Karpas-422 (cell line): ENCODE measurements around the gene SPCS3. TPM values are rescaled to one million over a fixed set of nuclear protein-coding genes. Genes with fewer than 3 reads are reported as not detected.
"Not testable (repeated sequence)": the region's sequence is repeated elsewhere in the genome, so short reads cannot be mapped to it uniquely, and the experiment has no call there.

Source experiments
- DNase-seq: peaks from one replicate; pipeline ENCODE4 v3.0.0-alpha.2; 2015
- H2AFZ ChIP-seq: fragments of 200-600 bp; sonication (generic); 2 replicates; pipeline ENCODE4 v1.6.1; 2014; ENCODE audit warnings: antibody characterized with exemption, low read length, mixed read lengths
- H3K27ac ChIP-seq: fragments of 200-600 bp; sonication (generic); 2 replicates; pipeline ENCODE4 v1.5.1; 2014; ENCODE audit warnings: mild to moderate bottlenecking, low read length, moderate library complexity
- H3K27me3 ChIP-seq: fragments of 200-600 bp; sonication (generic); 2 replicates; pipeline ENCODE4 v1.6.1; 2014; ENCODE audit warnings: low read length, mixed read lengths
- H3K36me3 ChIP-seq: fragments of 200-600 bp; sonication (generic); 2 replicates; pipeline ENCODE4 v1.6.1; 2014; ENCODE audit warnings: low read length, mixed read lengths; ENCODE audit not compliant: insufficient read depth
- H3K4me1 ChIP-seq: fragments of 200-600 bp; sonication (generic); 2 replicates; pipeline ENCODE4 v1.6.1; 2014; ENCODE audit warnings: mild to moderate bottlenecking, low read length, mixed read lengths
- H3K4me2 ChIP-seq: fragments of 200-600 bp; sonication (generic); 2 replicates; pipeline ENCODE4 v1.6.1; 2014; ENCODE audit warnings: low read length, low read depth, mild to moderate bottlenecking; ENCODE audit not compliant: poor library complexity, severe bottlenecking
- H3K4me3 ChIP-seq: fragments of 200-600 bp; sonication (generic); 2 replicates; pipeline ENCODE4 v1.5.1; 2014; ENCODE audit warnings: mild to moderate bottlenecking, antibody characterized with exemption, low read length, mixed read lengths
- H3K79me2 ChIP-seq: fragments of 200-600 bp; sonication (generic); 2 replicates; pipeline ENCODE4 v1.6.1; 2014; ENCODE audit warnings: mild to moderate bottlenecking, low read length, mixed read lengths
- H3K9ac ChIP-seq: fragments of 200-600 bp; sonication (generic); 2 replicates; pipeline ENCODE4 v1.6.0; 2014; ENCODE audit warnings: low read length
- H3K9me2 ChIP-seq: fragments of 200-600 bp; sonication (generic), shearing (Covaris generic); replicated peaks from 2 replicates; pipeline ENCODE4 v1.6.0; 2014; ENCODE audit warnings: mild to moderate bottlenecking, low read length, moderate library complexity; ENCODE audit not compliant: insufficient read depth
- H3K9me3 ChIP-seq: fragments of 300-700, 200-600 bp; sonication (generic); 2 replicates; pipeline ENCODE4 v1.6.1; 2014; ENCODE audit warnings: low read length, mixed read lengths
- H4K20me1 ChIP-seq: fragments of 200-600 bp; sonication (generic); 2 replicates; pipeline ENCODE4 v1.6.1; 2014; ENCODE audit warnings: mild to moderate bottlenecking, antibody characterized with exemption, low read length, low read depth; ENCODE audit not compliant: insufficient read depth
- total RNA-seq: library from RNA; depleted of rRNA; stranded (reverse); fragments of >200 nt; shearing (Covaris generic); gene quantifications from 2 replicates; pipeline ENCODE4 v1.2.3, GENCODE V29; 2014; ENCODE audit warnings: low replicate concordance

SPCS3 gene
- total RNA-seq, 1 experiment from 2014 or later = 76.3 TPM

DNA sequence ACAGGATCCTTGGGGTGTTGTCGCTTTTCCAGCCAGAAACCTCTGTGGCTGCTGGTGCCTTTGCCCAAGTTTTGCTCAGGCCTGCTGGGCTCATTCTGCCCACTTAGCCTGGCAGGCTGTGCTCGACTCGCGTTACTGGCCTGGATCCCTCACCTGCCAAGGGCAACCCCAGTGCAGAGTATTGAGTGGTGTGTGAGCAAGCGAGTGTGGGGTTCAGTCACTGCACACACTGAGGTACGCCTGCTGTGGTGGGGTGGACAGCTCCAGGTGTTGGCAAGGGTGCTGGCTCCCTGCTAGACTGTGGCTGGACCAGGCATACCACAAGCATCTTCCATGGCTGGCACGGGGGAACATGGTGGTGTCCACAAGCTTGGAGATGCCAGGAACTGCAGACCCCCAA, 22.6 kb downstream of the SPCS3 start:
- no peak overlapping the region for H3K4me2 ChIP-seq
- DNase-seq = no peak
- H3K27me3 ChIP-seq = no peaks in the 10 kb centered on the region
- no peak overlapping the region for H3K4me3 ChIP-seq
- no peak overlapping the region for H3K27ac ChIP-seq
- peaks cover 5% of the 10 kb centered on the region; the same call in 1 of the 2 replicates for H3K4me1 ChIP-seq
- no peaks in the 10 kb centered on the region for H4K20me1 ChIP-seq
- no peak overlapping the region for H3K9ac ChIP-seq
- no peaks in the 10 kb centered on the region for H3K9me3 ChIP-seq
- H2AFZ ChIP-seq = no peak overlapping the region
- H3K36me3 ChIP-seq = no peaks in the 10 kb centered on the region
- no peaks in the 10 kb centered on the region for H3K9me2 ChIP-seq
- H3K79me2 ChIP-seq = no peaks in the 10 kb centered on the region

GRCh38 chr4:176343286-176343685, 23.5 kb downstream of the SPCS3 start:
- Histone ChIP-seq H3K36me3 (no peaks in the 10 kb centered on the region), H3K4me1 (peaks cover 5% of the 10 kb centered on the region; the same call in 1 of the 2 replicates), H3K4me2 (no peak overlapping the region), H3K9me3 (no peaks in the 10 kb centered on the region), H4K20me1 (no peaks in the 10 kb centered on the region), H3K4me3 (no peak overlapping the region), H3K9me2 (no peaks in the 10 kb centered on the region), H3K79me2 (no peaks in the 10 kb centered on the region), H3K27me3 (no peaks in the 10 kb centered on the region), H3K9ac (no peak overlapping the region), H3K27ac (no peak overlapping the region), H2AFZ (no peak overlapping the region)
- DNase-seq = no peak

DNA sequence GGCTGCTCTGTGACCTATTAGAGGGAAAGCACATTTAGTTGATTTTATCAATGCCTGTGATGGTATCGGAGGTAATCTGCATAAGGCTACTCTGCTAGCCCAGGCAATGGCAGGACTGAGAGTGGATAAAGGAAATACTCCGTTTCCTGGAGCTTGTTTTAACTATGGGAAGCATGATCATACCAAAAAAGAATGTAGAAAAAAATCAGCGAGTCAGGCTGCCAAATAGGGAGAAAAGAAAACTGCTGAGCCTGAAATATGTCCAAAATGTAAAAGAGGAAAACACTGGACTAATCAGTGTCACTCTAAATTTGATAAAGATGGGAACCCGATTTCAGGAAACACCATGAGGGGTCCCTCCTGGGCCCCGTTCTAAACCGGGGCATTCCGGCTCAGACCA, 25.6 kb downstream of the SPCS3 start:
- H4K20me1 ChIP-seq, H3K9me2 ChIP-seq, H3K9me3 ChIP-seq, H2AFZ ChIP-seq, H3K27me3 ChIP-seq, H3K9ac ChIP-seq, H3K4me1 ChIP-seq, H3K4me2 ChIP-seq, H3K36me3 ChIP-seq, H3K79me2 ChIP-seq, H3K4me3 ChIP-seq, H3K27ac ChIP-seq, DNase-seq: not testable (repeated sequence)

DNA sequence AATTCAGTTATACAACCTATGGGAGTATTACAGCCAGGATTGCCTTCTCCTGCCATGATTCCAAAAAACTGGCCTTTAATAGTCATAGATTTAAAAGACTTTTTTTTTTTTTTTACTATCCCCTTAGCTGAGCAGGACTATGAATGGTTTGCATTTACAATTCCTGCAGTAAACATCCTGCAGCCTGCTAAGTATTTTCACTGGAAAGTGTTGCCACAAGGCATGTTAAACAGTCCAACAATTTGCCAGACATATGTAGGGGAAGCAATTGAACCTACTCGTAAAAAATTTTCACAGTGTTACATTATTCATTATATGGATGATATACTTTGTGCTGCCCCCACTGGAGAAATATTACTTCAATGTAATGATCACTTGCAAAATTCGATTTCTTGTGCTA, 27.1 kb downstream of the SPCS3 start:
- not testable (repeated sequence) for H3K4me1 ChIP-seq, H3K27ac ChIP-seq, H3K36me3 ChIP-seq, H3K9me2 ChIP-seq, H3K4me2 ChIP-seq, H3K9me3 ChIP-seq, H3K4me3 ChIP-seq, H4K20me1 ChIP-seq, H3K9ac ChIP-seq, H2AFZ ChIP-seq, DNase-seq, H3K79me2 ChIP-seq, H3K27me3 ChIP-seq

GRCh38 chr4:176350671-176351070, 30.9 kb downstream of the SPCS3 start:
- H3K79me2 ChIP-seq = no peaks in the 10 kb centered on the region
- DNase-seq = no peak
- H3K9ac ChIP-seq = no peak overlapping the region
- no peak overlapping the region for H3K4me2 ChIP-seq
- H3K27ac ChIP-seq = no peak overlapping the region
- no peaks in the 10 kb centered on the region for H4K20me1 ChIP-seq
- H3K9me2 ChIP-seq = no peaks in the 10 kb centered on the region
- no peak overlapping the region for H3K4me3 ChIP-seq
- no peaks in the 10 kb centered on the region for H3K4me1 ChIP-seq
- H3K27me3 ChIP-seq = no peaks in the 10 kb centered on the region
- H3K9me3 ChIP-seq = no peaks in the 10 kb centered on the region
- H2AFZ ChIP-seq = no peak overlapping the region
- no peaks in the 10 kb centered on the region for H3K36me3 ChIP-seq

DNA sequence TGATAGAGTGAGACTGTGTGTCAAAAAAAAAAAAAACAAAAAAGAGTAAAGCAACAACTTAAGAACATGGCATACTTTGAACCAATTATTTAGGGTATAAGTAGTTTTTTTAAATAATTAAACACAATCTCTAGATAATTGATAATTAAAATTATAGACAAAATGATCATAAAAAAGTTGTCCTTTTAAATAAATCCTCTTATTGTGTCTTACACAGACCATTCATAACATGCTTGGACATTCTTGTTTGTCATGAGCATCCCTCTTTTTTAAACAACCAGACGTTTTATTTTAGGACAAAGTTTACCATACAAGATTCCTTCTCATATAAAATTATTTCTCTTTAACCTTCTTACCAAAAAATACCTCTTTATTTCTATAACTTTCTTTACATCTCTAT, 35.1 kb downstream of the SPCS3 start:
- H3K9ac ChIP-seq = no peak overlapping the region
- H3K4me1 ChIP-seq = no peaks in the 10 kb centered on the region
- no peaks in the 10 kb centered on the region for H3K27me3 ChIP-seq
- no peaks in the 10 kb centered on the region for H3K36me3 ChIP-seq
- H4K20me1 ChIP-seq = no peaks in the 10 kb centered on the region
- H3K4me2 ChIP-seq = no peak overlapping the region
- H2AFZ ChIP-seq = no peak overlapping the region
- no peaks in the 10 kb centered on the region for H3K79me2 ChIP-seq
- DNase-seq = no peak
- no peak overlapping the region for H3K27ac ChIP-seq
- H3K4me3 ChIP-seq = no peak overlapping the region
- no peaks in the 10 kb centered on the region for H3K9me2 ChIP-seq
- no peaks in the 10 kb centered on the region for H3K9me3 ChIP-seq

DNA sequence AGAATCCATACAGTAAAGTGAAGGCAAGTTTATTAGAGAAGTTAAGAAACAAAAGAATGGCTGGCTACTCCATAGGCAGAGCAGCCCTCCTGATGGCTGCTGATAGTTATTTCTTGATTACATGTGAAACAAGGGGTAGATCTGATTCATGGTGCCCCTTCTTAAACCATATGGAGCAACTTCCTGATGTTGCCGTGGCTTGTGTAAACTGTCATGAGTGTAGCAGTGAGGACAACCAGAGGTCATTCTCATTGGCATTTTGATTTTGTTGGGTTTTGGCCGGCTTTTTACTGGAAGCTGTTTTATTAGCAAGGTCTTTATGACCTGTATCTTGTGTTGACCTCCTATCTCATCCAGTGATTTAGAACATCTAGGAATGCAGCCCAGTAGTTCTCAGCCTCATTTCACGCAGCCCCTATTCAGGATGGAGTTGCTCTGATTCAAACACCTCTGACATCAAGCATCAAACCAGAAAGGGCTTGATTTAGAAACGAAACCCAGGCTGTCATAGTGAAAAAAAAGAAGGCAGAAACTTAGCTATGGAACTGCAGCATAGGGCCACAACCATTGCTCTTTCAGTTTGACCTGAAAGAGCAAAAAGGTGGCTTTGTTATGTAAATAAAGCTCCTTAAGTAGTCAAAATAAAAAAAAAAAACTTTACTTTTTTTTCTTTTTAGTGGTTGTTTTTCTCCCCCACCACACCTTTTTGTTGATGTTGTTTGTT, 37.8 kb downstream of the SPCS3 start:
- Histone ChIP-seq H3K27me3 (no peaks in the 10 kb centered on the region), H3K9ac (no peak overlapping the region), H3K4me2 (no peak overlapping the region), H3K9me3 (no peaks in the 10 kb centered on the region), H3K36me3 (no peaks in the 10 kb centered on the region), H3K4me3 (no peak overlapping the region), H3K4me1 (no peaks in the 10 kb centered on the region), H3K27ac (no peak overlapping the region), H3K79me2 (no peaks in the 10 kb centered on the region), H3K9me2 (no peaks in the 10 kb centered on the region), H2AFZ (no peak overlapping the region), H4K20me1 (no peaks in the 10 kb centered on the region)
- no peak for DNase-seq

GRCh38 chr4:176358083-176358469, 38.3 kb downstream of the SPCS3 start:
- Histone ChIP-seq H3K36me3 (no peaks in the 10 kb centered on the region), H3K9me3 (no peaks in the 10 kb centered on the region), H3K79me2 (no peaks in the 10 kb centered on the region), H3K9ac (no peak overlapping the region), H4K20me1 (no peaks in the 10 kb centered on the region), H3K4me2 (no peak overlapping the region), H3K27me3 (no peaks in the 10 kb centered on the region), H3K4me3 (no peak overlapping the region), H3K4me1 (no peaks in the 10 kb centered on the region), H3K9me2 (no peaks in the 10 kb centered on the region), H3K27ac (no peak overlapping the region), H2AFZ (no peak overlapping the region)
- no peak for DNase-seq
